ENCODE results near the gene CAMLG. TPM values are rescaled to one million over a fixed set of nuclear protein-coding genes. Genes with fewer than 3 reads are reported as not detected.

Gene CAMLG
- total RNA-seq, 1 donor from 2014 or later = 85.9 TPM

DNA sequence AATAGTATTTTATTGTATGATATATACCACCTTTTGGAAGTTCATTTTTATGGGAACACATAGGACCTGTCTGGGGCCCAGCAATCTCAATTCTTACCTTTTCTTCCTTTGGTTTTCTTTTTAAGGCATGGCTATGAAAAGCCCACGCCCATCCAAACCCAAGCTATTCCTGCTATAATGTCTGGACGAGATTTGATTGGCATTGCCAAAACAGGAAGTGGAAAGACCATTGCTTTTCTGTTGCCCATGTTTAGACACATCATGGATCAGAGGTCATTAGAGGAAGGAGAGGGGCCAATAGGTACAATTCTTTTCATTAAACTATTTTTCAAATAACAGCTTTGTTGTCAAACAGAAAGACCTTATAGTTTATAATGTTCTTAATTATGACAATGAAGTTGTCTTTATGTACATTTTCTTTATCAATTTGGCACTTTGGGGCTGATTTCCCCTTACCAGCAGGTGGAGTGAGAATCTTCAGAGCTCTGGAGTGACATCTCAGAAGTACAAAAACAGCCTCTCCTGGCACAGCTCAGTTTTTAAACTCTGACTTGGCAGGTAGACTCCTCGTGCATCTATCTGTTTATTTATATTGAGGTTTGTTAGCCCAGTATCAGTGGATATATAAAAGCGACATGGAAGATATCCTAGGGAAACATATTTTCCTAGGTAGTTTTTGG is 46.0 kb downstream of the CAMLG start:
- DNase-seq = no peak

DNA sequence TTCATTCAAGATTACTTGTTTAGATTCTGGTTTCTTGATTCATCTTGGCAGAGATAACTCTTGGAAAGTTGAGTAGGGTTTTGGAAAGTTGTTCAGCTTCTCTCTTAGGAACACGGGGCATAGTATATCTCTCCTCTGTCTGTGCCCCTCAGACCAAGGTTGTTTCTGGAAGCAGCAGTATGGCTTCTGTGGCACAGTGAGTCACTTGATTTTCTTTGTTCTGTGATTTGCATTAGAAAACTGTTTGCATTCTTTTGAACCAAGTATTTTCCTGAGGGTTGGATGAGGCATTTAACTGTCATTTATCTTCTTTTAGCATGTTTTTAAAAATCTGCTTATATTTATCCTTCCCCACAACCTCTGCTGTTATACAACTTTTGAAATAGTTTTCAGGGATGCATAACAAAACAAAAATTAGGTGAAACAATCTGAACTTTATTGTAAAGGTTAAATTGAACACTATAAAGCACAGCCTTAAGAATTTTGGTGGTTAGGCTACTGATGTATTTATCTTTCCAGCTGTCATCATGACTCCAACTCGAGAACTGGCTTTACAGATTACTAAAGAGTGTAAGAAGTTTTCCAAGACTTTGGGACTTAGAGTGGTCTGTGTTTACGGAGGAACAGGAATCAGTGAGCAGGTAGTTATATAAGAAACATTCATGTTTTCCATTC is 46.7 kb downstream of the CAMLG start:
- no peak for DNase-seq

DNA sequence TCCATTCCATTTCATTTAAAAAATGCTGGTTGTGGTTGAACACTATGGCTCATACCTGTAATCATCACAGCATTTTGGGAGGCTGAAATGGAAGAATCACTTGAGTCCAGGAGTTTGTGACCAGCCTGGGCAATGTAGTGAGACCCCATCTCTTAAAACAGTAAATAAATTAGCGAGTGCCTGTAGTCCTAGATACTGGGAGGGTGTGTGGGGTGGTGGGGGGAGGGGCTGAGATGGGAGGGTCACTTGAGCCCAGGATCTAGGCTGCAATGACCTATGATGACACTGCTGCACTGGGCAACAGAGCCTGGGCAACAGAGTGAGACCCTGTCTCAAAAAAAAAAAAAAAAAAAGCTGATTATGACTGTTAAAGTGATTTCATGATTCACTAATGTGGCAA is 49.3 kb downstream of the CAMLG start:
- DNase-seq = no peak

DNA sequence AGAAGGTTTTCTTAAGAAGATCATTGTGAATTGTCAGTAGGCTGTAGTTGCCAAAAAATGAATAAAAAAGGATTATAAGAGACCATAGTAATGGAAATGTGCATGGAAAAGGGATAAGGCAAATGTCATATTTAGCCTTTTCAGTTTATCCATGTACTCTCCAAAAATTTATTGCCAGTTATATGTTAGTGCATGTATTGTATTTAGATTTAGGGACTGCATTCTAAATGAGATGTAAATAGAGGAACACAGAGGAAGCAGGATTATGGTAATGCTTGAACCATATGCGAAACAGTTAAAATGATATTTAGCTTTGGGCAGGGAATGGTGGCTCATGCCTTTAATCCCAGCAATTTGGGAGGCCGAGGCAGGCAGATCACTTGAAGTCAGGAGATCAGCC is 53.2 kb downstream of the CAMLG start:
- DNase-seq = no peak

DNA sequence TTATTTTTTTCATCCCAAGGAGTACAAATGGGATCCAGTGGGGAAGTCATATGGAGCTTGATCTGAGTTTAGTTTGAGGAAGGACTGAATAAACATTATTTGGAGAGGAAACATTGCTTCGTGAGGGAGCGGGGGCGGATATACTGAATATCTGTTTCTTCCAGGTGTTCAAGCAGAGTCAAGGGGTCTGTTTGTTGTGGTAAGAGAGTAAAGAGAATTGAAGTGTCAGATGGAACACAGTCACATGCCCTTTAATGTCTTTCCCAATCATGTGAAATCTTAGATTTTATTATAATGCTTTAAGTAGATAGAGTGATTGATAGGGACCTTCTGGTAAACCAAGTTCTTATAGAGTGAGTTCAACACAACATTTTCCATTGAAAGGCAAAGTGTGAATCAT is 53.9 kb downstream of the CAMLG start:
- DNase-seq = no peak

DNA sequence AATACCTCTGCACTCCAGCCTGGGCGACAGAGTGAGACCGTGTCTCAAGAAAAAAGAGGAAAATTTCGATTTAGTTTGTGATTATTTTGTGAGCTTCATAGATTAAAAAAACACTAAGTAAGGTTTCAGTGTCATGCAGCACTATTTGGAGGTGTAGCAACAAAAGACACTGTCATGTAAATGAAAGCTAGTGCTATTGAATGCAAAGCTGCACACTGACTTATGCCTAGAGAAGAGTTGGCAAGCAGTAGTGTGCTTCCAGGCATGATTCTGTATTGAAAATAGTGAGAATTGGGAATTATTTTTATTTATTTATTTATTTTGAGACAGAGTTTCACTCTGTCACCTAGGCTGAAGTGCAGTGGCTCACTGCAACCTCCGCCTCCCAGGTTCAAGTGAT is 54.8 kb downstream of the CAMLG start:
- DNase-seq = no peak

DNA sequence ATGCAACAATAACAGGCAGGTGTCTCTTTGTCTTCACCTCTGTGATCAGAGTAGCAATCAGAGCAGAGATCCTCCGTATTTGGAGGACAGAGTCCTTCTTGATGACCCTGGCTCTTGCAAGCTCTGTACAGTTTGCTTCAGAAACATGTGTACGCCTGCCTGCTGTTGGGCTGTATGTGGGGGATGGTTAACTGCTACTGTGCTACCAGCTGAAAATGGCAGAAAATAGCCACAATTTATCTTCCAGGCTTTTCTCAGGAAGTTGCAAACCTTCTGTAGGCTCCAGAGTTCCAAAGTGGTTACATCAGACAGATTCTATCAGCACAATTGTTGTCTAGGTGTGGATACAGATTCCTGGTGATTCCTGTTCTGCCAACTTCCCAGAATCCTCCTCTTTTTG is 55.7 kb downstream of the CAMLG start:
- no peak for DNase-seq

DNA sequence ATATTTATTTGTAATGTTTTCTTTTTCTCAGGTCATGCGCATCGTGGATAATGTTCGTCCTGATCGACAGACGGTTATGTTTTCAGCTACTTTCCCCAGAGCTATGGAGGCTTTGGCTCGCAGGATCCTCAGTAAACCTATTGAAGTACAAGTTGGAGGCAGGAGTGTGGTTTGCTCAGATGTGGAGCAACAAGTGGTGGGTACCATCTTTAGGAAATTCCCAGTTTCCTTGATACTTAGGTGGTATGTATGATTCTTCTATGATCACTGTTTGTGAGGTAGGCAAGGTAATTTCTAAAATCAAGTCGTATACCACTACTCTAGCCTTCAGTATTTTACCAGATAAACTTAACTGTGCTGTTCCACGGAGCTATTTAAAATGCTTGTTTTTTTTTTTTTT is 56.5 kb downstream of the CAMLG start:
- no peak for DNase-seq

DNA sequence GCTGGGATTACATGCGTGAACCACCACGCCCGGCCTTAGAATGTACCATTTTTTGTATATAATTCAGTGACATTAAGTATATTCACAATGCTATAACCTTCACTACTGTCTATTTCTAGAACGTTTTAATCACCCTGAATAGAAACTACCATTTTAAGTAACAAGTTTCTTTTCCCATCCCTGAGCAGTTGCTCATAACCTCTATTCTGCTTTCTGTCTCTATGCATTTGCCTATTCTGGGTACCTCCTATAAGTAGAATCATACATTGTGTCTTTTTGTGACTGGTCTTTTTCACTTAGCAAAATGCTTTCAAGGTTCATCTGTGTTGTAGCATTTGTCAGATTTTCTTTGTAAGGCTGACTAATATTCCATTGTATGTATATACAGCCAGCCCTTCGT is 60.1 kb downstream of the CAMLG start:
- no peak for DNase-seq

Small RNAs within 50 kb of the gene (small RNA-seq; reads per million reads assigned to genes)
- gene RNU6-1164P = not detected
- gene RNU6-757P = not detected

Other genes starting within 250 kb of the CAMLG start
- 3.7 TPM for gene JADE2, start 212.9 kb upstream of the CAMLG start, total RNA-seq
- gene SAR1B, start 105.7 kb upstream of the CAMLG start, total RNA-seq = 34.9 TPM
- 22.9 TPM for gene SEC24A, start 89.8 kb upstream of the CAMLG start, total RNA-seq
- gene DDX46, start 20.2 kb downstream of the CAMLG start, total RNA-seq = 38.5 TPM
- gene C5orf24, start 107.4 kb downstream of the CAMLG start, total RNA-seq = 105 TPM
- gene TXNDC15, start 135.8 kb downstream of the CAMLG start, total RNA-seq = 112 TPM
- 7.0 TPM for gene PCBD2, start 166.6 kb downstream of the CAMLG start, total RNA-seq
- 1.2 TPM for gene CATSPER3, start 229.4 kb downstream of the CAMLG start, total RNA-seq